GM10847 (cell line): Measurements from ENCODE around the gene CYP27A1.

ENCODE experiments used
- POLR2A ChIP-seq: IDR thresholded peaks from 2 replicates; pipeline ENCODE4 v1.6.1; 2011; ENCODE audit not compliant: insufficient read length; ENCODE audit errors: extremely low read depth

CYP27A1 gene

DNA sequence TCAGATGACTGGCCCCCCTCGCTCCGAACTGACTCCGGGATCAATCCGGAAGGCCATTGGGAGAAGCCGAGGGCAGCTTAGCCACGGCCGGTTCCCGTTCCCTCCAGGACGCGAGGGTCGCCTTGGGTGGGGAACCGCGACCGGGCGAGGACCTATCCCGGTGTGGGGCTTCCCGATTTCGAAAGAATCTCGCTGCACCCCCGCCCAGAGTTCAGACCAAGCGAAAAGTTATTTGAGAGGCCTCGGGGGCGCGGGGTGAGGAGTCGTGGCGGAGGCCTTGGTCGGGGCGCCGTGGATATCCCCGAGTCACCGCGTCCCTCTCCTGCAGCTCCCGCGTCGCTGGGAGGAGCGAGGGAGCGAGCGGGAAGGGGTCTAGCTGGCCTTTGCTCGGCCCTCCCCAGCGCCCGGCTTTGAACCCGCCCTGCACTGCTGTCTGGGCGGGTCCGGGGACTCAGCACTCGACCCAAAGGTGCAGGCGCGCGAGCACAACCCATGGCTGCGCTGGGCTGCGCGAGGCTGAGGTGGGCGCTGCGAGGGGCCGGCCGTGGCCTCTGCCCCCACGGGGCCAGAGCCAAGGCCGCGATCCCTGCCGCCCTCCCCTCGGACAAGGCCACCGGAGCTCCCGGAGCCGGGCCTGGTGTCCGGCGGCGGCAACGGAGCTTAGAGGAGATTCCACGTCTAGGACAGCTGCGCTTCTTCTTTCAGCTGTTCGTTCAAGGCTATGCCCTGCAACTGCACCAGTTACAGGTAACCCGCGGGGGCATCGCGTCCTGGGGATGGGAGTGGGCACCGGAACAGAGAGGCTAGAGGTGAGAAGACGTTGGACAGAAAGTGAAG is at the start of gene CYP27A1:
CYP27A1 (plus strand) TSS at position 457 of the 837 bp plus-strand sequence; CDS start at position 493, 36 bp downstream.
- TF ChIP-seq POLR2A: no peak

DNA sequence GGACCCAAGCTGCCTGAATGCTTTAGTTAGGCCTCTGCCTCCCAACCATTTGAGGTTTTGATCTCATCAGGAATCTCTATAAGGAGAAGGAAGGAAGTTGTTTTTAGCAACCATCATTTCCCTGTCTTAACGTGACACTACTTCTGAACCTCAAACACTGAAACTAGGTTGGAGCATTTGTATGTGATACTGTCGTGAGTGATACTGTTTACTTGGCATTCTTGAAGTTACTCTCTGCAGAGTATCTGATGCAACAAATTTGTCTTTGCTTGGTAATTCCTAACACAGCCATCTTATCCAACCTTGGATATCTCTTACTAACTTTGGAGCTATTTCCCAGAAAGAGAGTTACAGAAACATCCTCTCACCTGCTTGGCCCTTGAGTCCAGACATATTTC is 49.2 kb upstream of the CYP27A1 start:
- TF ChIP-seq POLR2A: no peak

DNA sequence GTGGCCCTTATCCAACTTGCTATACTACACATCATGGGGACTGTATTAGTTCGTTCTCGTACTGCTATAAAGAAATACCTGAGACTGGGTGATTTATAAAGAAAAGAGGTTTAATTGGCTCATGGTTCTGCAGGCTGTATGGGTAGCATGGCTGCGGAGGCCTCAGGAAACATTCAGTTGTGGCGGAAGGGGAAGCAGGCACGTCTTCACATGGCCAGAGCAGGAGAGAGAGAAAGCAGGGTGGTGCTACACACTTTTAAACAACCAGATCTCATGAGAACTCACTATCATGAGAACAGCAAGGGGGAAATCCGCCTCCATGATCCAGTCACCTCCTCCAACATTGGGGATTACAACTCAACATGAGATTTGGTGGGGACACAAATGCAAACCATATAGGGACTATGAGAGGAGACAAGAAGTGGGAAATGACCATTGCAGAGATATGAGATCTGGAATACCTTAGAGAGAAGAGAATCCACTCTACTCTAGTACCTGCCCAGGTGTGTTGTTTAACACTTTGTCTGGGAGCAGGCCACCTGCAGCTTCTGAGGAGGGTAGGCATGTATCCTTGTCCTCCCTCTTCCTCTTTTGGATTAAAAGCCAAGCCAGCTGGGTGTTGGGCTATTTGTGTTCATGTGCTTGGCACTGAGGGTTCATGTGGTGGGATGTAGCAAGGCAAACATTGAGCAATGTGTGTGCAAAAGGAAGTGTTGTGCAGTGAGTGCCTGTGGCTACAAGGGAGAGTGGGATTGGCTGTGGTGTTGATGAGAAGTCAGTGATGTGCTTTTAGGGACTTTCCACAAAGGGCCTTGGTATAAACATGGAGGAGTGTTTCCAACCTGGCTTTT is 48.6 kb upstream of the CYP27A1 start:
- TF ChIP-seq POLR2A: no peak

DNA sequence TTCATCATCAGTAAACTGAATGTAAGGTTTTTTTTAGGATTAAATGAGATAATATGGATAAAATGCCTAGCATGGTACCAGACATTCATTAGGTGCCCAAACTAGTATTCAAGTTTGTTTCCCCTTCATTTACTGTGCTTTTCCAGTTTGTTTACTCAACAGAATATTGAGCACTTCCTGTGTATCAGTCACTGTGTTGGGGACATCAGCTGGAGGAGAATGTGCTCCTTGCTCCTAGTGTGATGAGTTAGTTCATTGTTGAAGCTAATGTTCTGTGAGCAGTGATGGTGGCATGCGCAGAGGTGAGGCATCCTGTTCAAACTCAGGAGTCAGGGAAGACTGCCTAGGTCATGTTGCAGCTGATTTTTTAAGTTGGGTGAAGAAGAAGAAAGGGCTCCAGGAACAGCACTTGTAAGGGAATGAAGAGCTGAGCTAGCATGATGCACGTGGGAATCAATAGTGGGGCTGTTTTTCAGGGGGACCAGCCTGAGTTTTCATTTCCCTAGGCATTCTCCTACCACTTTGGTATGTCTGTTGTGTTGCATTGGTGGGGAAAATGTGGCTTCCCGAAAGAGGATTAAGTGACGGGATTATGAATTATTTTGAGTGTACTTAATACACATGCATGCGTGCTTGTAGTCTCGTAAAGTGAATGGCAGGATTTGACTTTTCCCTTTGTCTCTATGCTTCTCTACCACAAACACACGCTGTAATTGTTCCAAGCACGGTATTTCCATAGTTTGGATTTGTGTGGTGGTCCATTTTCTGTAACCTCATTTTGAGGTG is 47.6 kb upstream of the CYP27A1 start:
- no peak for TF ChIP-seq POLR2A

DNA sequence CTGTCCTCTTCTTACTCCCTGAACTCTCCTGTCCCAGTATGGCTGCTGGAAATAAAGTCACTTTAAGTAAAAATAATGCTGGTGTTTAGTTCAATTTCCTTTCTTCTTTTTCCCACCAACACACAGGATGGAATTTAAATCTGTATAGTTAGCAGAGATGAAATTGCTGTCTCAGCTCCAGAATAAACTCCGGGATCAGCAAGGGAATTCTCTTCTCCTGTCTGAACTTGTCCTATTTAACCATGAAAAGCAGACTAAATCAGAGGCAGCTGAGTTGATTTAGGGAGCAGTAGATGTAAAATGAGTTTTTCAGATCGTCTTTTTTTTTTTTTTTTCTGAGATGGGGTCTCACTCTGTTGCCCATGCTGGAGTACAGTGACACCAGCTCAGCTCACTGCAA is 45.4 kb upstream of the CYP27A1 start:
- no peak for TF ChIP-seq POLR2A

DNA sequence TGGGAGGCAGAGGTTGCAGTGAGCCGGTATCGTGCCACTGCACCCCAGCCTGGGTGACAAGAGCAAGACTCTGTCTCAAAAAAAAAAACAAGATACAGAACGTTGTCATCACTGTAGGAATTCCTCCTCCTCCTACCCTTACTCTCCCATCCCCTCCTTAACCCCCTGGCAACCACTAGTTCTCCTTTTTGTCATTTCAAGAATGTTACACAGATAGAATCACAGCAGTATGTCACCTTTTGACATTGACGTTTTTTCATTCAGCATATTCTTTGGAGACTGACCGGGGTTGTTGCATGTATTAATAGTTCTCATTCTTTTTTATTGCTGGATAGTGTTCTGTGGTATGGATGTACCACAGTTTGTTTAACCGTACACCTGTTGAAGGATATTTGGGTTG is 38.9 kb upstream of the CYP27A1 start:
- TF ChIP-seq POLR2A: no peak

DNA sequence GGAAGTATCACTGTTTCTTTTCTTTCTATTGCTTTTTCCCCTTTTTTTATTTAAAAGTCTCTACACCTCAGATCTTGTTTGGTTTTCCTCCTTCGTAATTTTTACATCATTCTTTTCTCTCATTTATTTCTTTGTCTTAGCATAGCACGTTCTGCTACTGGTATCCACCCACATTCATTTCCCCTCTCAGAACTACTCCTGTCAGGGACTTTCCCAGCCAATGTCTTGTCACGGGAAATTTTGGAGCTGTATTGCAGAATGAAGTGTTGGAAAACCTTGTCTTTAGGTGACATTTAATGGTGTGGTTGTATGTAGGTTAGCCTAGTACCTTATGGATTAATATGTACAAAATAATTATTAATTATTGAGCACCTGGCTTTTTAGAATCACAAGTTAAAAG is 37.3 kb upstream of the CYP27A1 start:
- TF ChIP-seq POLR2A: no peak

DNA sequence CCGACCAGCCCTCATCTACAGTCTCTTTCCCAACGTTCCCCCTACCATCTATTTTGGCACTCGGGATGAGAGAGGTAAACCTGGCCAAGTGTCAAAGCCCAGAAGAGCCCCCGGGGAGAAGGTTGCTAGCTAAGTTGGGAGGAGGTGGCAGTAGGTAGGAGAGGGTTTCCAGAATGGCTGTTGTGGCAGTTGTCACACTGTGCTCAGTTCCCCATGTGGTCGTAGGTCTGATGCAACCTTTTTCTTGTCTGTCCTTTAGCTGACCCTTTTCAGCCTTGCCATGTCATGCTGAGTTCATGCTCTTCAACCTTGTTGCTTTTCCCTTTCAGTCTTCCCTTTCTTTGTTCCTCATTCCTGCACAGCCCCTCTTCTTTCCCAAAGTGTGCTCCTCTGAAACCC is 36.8 kb upstream of the CYP27A1 start:
- no peak for TF ChIP-seq POLR2A

DNA sequence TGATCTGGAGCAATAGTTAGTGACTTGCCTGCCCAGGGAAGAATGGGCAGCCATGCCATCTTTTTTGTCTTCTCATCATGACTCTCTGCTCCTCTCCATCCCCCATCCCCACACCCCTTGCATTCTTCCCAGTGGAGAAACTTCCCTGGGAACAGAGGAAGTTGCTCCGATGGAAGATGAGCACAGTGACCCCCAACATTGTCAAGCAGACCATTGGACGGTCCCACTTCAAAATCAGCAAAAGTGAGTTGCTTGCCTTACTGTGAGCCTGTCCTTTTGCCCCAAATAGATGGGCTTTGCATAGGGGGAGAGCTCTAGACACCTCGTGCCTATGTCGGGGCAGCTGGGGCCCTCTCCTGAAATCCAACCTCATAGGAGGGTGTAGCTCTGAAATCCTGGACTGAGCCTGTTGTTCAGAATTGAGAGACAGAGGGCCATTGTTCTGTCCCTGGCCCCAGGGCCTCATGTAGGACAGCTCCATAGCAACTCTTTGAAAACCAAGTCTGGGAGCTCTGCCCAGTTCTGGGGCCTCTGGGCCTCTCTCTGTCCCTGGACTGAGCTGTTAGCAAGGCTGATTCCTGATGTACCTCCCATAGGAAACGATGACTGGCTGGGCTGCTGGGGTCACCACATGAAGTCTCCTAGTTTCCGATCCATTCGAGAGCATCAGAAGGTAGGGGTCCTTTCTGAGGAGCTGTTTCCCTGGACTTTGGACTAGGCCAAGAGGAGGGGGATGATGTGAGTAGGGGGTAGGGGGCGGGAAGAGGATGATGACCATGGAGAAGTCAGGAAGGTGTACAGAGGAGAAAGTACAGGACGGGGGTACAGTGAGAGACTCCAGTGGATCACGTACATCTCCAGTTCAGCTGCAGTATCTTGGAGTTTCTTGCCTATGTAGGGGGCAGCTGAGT is 36.1 kb upstream of the CYP27A1 start:
- TF ChIP-seq POLR2A: no peak

DNA sequence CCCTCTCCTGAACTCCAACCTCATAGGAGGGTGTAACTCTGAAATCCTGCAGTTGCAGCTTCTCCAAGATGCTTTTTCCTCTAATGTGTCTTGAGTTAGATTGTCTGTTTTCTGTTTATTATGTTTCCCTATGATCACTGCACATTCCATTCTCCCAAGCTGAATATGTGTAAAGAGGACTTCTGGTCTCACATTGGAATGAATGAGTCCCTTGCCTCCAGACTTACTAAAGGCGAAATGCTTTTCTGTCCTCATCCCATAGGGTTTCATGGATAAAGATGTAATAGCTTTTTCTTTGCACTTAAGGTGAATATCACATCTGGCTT is 35.5 kb upstream of the CYP27A1 start:
- TF ChIP-seq POLR2A: no peak

DNA sequence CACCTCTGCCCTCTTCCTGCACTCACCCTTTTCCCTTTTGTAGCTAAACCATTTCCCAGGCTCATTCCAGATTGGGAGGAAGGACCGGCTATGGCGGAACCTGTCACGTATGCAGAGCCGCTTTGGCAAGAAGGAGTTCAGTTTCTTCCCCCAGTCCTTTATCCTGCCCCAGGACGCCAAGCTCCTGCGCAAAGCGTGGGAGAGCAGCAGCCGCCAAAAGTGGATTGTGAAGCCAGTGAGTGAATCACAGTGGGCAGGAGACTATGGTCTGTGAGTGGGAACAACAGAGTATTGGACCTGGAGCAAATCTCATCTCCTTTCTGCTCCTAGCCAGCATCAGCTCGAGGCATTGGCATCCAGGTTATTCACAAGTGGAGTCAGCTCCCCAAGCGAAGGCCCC is 35.0 kb upstream of the CYP27A1 start:
- TF ChIP-seq POLR2A: no peak

DNA sequence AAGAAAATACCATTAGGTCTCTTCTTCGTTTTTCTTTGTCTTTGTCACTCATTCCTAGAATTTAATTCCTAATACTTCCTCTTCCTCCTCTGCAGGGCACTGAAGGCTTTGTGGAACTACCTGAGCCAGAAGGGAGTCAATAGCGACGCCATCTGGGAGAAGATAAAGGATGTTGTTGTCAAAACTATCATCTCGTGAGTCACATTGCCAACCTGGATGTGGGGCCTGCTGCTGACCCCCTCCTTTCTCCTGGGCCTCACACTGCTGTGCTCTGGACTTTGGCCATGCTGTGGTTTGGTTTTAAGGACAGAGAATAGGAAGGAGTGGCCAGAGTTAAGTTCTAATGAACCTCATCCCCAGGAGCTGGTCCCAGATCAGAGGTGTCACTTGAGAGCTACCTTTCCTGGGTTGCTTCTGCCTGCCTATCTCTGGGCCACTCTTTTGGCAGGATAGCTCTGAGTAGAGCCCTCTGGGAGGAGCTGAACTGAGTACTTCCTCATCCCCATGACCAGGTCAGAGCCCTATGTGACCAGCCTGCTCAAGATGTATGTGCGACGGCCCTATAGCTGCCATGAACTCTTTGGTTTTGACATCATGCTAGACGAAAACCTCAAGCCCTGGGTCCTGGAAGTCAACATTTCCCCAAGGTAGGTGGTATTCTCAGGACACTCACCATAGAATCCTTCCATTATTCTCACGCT is 33.1 kb upstream of the CYP27A1 start:
- no peak for TF ChIP-seq POLR2A

DNA sequence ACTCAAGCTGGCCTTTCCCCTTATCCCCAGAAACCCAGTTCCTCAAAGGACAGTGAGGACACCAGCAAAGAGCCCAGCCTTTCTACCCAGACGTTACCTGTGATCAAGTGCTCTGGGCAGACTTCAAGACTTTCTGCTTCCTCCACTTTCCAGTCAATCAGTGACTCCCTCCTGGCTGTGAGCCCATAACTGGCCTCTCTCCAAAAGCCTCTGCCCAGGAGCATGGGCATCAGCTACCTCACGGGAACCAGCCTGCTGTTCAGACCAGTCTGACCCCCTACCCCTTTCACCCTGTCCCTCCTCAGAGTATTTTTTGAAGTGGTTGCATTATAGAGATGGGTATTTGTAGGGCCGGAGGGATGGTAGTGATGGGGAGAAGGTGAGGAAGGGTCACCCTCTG is 27.7 kb upstream of the CYP27A1 start:
- no peak for TF ChIP-seq POLR2A

DNA sequence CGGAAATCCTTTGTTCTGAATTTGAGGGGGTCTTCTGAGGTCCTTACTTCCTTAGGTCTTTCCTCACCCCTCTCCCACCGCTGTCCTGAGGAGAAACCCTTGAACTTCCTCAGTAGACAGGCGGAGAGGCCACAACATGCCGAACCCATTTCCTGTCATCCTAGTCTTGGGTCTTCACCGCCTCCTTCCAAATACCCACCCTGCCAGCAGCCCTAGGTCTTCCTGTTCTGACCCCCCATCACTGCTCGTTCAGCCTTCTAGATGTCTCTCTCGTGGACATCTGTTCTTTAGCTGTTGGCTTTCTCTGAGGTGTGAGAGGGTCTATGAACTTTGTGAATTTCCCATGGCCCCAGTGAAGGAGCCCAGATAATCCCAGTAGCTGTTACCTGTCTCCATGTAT is 27.2 kb upstream of the CYP27A1 start:
- TF ChIP-seq POLR2A: no peak
